Frontal cortex (tissue), 4 donors: ENCODE results near the gene ASPM. TPM values are rescaled to one million over a fixed set of nuclear protein-coding genes. Genes with fewer than 3 reads are reported as not detected.
"Not testable (repeated sequence)": the region's sequence is repeated elsewhere in the genome, so short reads cannot be mapped to it uniquely, and the experiment has no call there.

Source experiments
- DNase-seq, 2 donors: peaks; one replicate each; pipeline ENCODE4 v3.0.0; 2012; ENCODE audit warnings: low spot score in 2 of 2
- FAIRE-seq: peaks from 2 replicates; lab custom pipeline; 2012; peaks lifted over from hg19 to GRCh38; lab: Jason Lieb, UNC
- total RNA-seq: library from RNA; depleted of rRNA; stranded (reverse); fragments of >200 nt; gene quantifications from one replicate; pipeline ENCODE4 v1.2.3, GENCODE V29; 2014
- donor health status: control.
- donor health status: control.
- donor health status: control.

The ASPM gene
- total RNA-seq, 1 donor from 2014 or later = 7.3 TPM

DNA sequence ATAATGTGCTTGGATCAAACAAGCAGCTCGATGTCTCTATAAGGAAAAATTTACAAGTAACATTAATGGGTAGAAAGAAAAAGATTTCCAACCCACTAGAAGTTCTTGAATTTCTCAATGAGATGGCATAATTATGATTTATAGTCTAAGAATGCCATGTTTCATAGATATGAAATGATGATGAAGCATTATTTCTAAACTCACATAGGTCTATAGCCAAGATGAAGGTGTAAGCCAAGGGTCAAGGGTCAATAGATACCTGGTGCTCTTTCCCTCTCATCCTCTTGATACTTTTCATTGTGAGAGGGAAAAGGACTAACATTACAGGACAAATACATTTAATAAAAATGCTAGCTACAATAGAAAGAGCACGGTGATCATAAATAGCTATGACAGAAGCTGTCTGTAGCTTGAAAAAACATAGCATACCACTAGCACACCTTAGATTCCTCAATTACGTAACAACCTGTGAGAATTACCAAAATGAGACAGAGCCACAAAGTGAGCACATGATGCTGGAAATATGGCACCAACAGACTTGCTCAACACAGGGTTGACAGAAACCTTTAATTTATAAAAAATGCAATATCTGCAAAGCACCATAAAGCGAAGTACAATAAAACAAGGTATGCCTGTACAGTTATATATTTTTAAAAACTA is 53.1 kb downstream of the ASPM start:
- DNase-seq = no peak
- no peak for FAIRE-seq

DNA sequence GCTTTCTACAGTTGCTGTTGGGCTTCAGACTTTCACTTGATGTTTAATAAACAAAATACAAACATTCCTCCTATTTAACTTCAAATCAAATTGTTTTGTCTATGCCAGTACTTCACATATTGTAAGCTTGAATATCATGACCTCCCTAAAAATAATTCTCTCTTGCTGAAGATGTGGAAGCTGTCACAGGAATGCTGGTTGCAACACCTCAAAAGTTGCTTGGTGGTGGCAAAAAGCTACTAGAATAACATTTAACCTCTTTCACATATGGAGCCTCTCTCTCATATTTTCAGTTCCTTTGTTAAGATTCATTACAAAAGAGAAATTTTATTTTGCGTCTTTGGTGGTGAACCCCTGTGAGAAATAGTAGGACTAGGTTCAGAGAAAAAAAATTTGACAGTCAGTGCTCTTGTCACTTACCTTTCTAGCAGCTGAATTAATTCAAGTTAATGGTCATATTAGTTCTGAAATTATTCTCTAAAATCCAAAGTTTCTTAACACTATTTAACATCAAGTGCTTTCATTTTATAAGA is 53.9 kb downstream of the ASPM start:
- DNase-seq = no peak
- FAIRE-seq = no peak

DNA sequence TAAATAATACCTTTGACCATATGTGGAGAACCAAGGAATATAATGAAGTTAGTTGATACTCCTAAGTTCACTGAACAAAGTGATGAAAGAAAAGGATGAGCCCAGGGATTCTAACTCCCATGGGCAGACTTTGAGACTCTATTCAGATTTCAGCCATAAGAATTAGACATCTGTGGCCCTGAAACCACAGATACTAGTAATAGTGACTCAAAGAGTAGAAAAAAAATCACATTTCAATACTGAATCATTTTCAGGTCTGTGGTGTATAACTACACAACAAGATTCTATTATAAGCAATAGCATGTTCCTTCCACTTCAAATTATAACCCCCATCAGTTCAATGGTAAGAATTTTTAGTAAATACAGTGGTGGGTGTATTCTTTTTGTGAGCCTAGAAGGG is 63.0 kb downstream of the ASPM start:
- no peak for FAIRE-seq
- DNase-seq = no peak

DNA sequence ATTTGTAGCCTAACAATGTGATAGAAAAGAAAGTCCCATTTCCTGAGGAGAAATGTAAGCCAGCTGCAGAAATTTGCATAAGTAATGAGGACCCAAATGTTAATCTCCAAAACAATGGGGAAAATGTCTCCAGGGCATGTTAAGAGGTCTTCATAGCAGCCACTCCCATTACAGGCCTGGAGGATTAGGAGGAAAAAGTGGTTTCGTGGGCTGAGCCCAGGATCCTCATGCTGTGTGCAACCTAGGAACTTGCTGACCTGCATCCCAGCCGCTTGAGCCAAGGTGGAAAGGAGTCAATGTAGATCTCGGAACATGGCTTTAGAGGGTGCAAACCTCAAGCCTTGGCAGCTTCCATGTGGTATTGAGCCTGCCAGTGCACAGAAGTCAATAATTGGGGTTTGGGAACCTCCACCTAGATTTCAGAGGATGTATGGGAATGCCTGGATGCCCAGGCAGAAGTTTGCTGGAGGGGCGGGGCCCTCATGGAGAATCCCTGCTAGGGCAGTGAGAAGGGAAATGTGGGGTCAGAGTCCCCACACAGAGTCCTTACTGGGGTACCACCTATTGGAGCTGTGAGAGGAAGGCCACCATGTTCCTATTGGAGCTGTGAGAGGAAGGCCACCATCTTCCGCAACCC is 65.2 kb downstream of the ASPM start:
- DNase-seq = no peak
- no peak for FAIRE-seq

DNA sequence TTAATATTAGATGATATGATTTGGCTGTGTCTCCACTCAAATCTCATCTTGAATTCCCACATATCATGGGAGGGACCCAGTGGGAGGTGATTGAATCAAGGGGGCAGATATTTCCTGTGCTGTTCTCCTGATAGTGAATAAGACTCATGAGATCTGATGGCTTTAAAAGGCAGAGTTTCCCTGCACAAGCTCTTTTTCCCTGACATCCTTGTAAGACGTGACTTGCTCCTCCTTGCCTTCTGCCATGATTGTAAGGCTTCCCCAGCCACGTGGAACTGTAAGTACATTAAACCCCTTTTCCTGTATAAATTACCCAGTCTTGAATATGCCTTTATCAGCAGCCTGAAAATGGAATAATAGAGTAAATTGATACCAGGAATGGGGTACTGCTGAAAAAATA is 66.1 kb downstream of the ASPM start:
- FAIRE-seq (no peak), DNase-seq (no peak)

DNA sequence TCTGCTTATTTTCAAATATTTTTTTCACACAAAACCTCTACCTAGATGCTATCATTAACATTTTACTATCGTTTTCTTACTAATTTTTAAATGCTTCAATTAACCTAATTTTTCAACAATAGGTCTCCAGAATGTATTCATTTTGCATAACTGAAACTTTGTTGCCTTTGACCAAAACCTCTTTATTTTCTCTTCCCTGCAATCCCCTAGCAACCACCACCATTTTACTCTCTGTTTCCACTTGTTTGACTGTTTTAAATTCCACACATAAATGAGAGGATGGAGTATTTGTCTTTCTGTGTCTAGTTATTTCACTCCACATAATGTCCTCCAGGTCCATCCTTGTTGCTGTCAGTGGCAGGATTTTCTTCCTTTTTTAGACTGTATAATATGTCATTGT is 69.9 kb downstream of the ASPM start:
- FAIRE-seq = no peak
- no peak for DNase-seq

DNA sequence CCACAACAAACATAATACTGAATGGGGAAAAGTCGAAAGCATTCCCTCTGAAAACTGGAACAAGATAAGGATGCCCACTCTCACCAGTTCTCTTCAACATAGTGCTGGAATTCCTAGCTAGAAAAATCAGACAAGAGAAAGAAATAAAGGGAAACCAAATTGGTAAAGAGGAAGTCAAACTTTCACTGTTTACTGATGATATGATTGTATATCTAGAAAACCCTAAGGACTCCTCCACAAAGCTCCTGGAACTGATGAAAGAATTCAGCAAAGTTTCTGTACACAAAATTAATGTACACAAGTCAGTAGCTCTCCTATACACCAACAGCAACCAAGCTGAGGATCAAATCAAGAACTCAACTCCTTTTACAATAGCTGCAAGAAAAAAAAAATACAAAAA is 72.5 kb downstream of the ASPM start:
- FAIRE-seq (no peak), DNase-seq (no peak)

DNA sequence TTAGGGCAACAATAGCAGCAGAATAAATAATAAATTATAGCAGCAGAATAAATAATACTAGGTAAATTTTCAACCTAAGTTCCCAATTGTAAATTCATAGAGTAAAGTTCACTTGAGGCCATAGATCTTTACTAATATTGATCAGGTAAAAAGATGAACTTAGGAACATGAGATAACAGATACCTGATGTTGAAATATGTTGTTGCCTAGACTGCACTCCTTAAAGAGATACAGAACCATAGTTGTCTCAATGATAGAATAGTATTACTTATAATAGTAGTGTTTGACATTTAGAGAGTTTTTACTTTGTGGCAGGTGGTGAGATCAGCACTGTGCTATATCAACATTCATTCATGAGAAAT is 79.0 kb downstream of the ASPM start:
- DNase-seq (no peak), FAIRE-seq (no peak)

DNA sequence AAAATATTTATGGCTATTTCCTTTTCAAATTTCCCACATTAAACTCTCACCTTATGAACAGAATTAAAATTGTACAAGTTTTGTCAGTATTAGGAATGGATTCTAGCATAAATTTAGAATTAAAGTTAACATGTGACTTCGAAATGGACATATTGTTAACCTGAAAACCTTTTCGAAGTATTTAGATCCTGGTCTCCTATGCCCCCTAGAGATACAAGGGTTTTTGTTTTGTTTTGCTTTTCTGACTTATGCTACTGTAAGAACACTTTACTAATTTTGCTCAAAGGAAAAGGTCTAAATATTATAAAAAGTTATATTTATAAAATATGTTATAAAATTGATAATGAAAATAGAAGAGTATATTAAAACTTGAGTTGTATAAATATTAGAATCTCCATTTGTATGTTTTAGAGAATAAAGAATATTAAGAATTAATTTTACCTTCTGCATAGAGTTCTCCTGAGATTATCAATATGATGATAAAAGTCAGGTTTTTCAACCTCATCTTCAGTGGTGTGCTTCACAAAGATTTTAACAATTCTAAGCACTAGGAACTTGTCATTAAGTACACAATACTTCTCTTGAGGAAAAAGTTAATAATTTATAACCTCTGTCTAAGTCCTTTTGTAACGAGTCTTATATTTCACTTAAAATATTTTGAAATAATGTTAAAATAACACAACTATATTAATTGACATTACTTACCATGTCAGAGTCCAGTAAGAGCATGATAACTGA is 79.6 kb downstream of the ASPM start, which contains the start of gene F13B:
TSS of gene F13B (minus strand) at position 542 of the 738 bp plus-strand sequence. CDS start at position 505, 37 bp downstream.
- DNase-seq (no peak), FAIRE-seq (no peak)

DNA sequence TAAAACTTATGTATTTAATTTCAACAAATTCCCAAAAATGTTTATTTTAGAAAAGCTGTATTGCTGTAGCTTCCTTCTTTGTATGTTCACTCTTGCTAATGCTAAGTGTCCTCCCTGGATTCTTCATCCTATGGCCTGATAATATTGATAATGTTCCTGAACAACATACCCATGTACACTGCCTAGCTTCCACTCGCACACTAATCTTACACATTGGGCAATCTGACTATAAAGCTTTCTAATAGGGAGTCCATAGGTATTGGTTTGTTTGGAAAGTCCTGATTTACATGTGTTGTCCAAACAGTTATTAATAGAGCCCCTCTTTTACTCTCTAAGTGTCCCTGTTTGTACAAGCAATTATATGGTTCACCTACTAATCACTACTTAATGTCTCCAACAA is 80.2 kb downstream of the ASPM start:
- FAIRE-seq = no peak
- no peak for DNase-seq

DNA sequence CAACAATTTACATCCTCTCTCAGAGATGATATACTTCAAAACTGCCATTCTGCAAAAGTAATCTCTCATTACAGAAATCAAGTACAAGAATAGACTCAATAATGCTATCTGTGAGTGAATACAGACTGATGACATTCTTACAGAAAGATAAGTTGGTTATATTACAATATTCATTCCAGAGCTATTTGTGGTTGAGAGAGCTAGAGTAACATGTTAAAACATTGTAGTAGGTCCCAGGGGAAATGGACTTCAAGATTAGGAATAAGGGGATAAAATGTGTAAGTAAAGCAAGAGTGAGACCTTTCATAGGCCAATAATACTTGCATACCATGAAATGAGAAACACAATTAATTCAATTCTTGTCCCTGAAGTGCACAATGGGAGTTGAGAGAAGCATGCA is 80.9 kb downstream of the ASPM start:
- no peak for DNase-seq
- FAIRE-seq = no peak

DNA sequence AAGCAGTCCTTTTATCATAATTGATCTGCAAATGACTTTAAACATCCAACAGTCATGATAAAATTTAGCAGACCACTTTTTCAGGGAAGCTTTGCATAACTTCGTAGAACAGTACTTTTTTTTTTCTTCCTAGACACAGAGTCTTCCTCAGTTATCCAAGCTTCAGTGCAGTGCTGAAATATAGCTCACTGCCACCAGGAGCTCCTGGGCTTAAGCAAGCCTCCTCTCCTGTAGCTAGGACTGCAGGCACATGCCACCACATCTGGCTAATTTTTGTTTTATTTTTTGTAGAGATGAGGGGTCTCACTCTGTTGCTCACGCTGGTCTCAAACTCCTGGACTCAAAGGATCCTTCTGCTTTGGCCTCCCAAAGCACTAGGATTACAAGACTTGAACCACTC is 83.3 kb downstream of the ASPM start:
- DNase-seq (no peak), FAIRE-seq (no peak)

DNA sequence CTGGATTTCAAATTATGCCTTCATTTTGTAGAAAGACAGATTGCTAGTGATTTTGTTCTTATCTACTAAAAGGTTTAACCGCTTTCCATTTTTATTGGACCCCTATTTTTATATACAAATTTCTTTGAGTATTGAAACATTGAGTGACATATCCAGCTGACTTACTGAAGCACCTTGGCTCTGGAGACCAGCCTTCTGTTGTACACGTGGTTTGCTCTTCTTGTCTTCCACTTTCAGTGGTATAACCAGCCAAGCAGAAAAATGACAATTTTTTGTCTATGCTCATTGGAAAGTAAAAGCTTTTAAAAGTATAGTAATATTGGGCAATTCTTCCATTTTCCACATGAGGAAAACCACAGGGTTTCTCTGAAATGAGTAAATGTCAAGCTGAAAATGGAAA is 83.8 kb downstream of the ASPM start:
- FAIRE-seq (no peak), DNase-seq (no peak)

DNA sequence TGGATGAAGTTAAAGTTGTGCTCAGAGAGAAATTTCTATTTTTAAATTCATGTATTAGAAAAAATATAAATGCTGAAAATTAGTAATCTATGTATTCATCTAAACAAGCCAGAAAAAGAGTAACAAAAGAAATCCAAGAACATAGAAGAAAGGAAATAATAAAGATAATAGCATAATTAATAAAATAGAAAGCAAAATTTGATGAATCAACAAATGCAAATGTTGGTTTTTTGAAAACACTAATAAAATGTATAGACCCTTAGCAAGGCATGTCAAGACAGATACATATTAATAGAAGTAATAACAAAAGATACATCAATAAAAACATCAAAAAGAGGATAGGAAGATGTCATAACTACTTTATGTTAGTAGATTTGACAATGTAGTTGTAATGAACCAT is 97.4 kb downstream of the ASPM start:
- no peak for DNase-seq
- no peak for FAIRE-seq

DNA sequence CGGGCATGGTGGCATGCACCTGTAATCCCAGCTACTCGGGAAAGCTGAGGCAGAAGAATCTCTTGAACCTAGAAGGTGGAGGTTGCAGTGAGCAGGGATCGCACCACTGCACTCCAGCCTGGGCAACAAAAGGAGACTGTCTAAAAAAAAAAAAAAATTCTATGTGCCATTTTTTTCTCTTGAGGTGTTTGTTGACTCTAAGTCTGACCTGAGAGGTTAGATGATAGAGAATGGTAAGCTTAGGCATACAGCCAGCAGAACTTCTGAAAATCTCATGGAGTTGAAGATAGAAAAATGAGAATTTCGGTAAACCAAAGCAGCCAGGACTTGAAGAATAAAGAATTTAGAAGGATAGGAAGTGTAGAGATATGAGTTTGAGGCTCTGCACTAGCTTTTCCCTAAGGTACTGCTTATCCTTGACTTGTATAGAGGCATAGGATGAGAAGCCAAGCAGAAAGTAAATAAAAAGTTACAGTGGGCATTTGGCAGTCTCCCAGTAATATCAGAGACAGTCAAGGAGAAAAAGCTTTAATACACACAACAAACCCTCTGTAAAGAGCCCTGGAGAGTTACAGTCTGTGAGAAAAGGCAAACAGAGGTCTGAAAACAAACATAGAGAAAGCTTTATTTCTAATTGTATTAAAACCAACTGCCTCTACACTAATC is 103.7 kb downstream of the ASPM start:
- no peak for FAIRE-seq

DNA sequence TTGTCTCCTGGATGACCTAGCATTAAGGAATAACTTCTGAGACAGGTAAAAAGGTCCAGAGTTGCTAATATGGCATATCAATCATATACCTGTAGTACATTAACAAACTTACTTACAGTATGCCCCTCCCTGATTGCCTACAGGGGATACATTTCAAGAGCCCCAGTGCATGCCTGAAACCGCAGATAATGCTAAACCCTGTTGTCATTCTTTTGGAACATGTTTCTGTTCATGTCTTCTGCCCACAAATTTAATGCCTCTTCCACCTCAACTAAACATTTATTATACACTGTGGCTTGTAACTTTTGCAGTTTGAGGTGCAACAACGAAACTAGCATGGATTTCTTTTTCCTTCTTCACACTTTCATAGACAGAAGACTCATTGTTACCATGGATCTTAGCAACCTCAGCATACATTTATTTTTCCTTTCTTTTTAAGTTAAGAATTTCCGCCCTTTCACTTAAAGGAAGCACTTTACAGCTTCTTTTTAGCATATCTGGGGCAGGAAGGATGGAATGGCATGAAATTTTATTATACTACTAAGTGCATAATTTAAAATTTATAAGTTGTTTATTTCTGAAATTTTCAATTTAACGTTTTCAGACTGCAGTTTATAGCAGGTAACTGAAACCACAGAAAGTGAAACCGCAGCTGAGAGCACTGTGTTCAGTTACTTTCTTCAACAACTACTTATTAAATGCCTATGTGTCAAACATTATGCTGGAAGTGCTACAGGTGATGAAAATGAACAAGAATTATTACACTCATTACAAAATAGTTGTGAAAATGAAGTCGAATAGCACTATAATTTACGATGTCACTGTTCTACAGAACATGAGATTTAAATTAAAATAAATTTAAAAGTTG is 104.7 kb downstream of the ASPM start:
- FAIRE-seq (no peak), DNase-seq (no peak)

More for the DNA sequence above, 103.7 kb downstream of the ASPM start:
- no peak for DNase-seq

DNA sequence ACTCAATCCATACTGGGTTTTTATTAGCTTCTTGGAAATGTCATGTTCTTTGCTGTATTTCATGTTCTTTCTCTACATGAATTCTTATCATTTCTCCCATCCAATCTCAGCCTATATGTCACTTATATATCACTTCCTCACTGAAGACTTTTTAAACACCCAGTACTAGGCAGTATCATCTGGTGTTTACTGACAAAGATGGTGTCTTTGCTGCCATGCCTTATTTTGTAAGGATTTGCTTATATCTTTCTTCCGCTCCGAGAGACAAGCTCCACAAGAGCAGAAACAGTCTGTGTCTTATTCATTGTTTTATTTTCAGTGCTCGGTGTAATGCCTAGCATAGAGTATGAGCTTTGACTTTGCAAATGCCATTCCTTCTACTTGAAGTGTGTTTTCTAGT is 109.6 kb downstream of the ASPM start:
- DNase-seq (no peak), FAIRE-seq (no peak)

DNA sequence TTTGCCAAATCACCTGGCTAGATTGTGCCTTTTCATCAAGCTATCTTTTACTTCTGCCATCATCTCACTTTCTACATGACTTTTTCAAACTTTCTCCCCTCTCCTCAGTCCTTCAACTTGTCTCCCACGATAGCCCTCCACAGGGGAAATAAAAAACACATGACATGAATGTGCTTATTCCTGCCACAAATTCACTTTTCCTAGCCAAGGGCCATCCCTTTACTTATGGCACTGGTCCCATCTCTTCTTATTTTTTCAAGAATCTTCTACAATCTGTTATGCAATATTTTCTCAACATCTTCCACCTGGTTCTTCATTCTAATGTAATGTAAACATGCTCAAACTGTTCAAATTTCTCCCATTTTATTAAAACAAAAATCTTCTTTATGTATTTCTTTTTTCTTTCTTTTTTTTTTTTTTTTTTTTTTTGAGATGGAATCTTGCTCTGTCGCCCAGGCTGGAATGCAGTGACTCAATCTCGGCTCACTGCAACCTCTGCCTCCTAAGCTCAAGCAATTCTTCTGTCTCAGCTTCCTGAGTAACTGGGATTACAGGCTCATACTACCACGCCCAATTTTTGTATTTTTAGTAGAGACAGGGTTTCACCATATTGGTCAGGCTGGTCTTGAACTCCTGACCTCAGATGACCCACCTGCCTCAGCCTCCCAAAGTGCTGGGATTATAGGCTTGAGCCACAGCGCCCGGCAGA is 111.7 kb downstream of the ASPM start:
- not testable (repeated sequence) for DNase-seq, FAIRE-seq
